GM18507 (cell line): ENCODE results near the gene PGS1.
A peak's percentile ranks its signal among the peaks of the same experiment; 100 is the strongest.
"Not testable (repeated sequence)": the region's sequence is repeated elsewhere in the genome, so short reads cannot be mapped to it uniquely, and the experiment has no call there.

Experiments
- DNase-seq: peaks from one replicate; pipeline ENCODE4 v3.0.0; 2011; ENCODE audit warnings: low read depth; ENCODE audit not compliant: insufficient read length; ENCODE audit errors: extremely low spot score
- FAIRE-seq: peaks from 2 replicates; lab custom pipeline; 2011; peaks lifted over from hg19 to GRCh38; lab: Jason Lieb, UNC

The PGS1 gene

DNA sequence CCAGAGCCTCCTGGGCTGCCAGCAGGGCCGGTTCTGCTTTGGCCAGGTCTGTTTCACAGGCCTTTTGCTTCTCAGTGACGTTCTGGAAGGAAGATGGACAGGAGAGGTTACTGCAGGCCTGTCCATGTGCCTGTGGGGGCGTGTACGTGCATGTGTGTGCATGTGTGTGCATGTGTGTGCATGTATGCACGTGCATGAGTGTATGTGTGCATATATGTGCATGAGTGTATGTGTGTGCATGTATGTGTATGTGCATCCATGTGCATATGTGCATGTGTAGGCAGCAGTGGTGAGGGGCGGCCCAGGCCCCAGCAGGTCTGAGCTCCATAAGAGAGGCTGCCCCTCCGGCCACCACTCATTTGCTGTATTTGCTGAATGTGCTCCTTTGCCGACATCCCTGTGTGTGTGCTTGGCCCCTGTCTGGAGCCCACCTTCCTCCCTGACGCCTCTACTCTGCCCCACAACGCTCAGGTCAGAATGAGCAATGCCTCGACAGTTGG, 81.8 kb downstream of the PGS1 start:
- DNase-seq (no peak), FAIRE-seq (no peak)

GRCh38 chr17:78460951-78461798, 82.7 kb downstream of the PGS1 start:
- FAIRE-seq (no peak), DNase-seq (no peak)

GRCh38 chr17:78461799-78462053, 83.3 kb downstream of the PGS1 start:
- FAIRE-seq (no peak), DNase-seq (no peak)

GRCh38 chr17:78462148-78462547, 83.7 kb downstream of the PGS1 start:
- FAIRE-seq, result no peak

GRCh38 chr17:78466109-78466785, 87.8 kb downstream of the PGS1 start:
- not testable (repeated sequence) for FAIRE-seq, DNase-seq

More at GRCh38 chr17:78462148-78462547, 83.7 kb downstream of the PGS1 start:
- DNase-seq, result no peak

- FAIRE-seq, result no peak
- no peak for DNase-seq
Measured at GRCh38 chr17:78466786-78467715, 88.6 kb downstream of the PGS1 start.

- FAIRE-seq, result no peak
- DNase-seq, result no peak
Measured at GRCh38 chr17:78468366-78468765, 89.9 kb downstream of the PGS1 start.

DNA sequence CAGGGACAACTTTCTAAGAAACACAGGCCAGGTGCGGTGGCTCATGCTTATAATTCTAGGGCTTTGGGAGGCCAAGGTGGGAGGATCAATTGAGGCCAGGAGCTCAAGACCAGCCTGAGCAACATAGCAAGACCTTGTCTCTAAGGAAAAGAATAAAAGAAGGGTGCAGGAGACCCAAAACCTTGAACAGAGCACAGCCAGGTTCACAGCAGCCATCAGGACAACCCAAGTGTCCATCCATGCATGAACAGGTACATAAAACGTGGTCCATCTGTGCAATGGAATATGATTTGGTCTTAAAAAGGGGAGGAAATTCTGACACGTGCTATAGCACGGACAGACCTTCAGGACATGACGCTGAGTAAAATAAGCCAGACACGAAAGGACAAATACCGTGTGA, 91.0 kb downstream of the PGS1 start:
- FAIRE-seq, result no peak
- DNase-seq, result no peak

GRCh38 chr17:78471635-78472034, 93.2 kb downstream of the PGS1 start:
- FAIRE-seq (no peak), DNase-seq (no peak)

DNA sequence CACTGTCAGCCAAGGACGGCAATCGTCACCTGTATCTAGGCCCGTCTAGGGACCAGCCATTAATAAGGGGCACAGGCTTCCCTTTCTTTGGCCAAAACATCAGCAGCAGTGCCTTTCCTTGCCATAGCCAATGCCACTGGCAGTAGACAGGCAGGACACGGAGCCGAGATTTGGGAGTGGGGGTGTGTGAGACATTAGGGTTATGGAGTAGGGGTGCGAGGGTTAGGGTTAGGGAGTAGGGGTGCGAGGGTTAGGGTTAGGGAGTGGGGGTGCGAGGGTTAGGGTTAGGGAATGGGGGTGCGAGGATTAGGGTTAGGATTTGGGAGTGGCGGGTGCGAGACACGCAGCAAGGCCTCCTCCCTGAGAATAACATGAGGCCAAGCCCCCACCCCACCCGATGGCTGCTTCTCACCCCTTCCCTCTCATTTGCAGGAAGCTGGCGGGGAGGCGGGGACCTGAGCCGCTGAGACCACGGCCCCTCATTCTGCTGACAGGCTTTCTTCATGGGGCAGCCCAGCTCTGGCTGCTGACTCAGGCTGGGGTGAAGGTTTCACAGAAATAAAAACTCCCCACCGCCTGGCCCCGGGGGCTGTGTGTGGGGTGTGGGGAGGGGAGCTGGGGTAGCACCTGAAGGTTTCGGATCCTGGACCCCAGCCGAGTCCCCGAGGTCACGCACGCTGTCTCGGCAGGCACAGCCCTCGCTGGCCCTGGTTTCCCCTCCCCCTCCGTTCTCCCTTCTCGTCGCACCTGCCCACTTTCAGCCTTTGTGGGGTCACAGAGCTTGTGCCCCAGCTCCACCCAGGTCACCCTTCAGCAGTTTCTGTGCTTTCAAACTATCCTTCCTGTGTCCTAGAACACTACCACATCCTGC, 93.8 kb downstream of the PGS1 start:
- DNase-seq (peak; percentile 26), FAIRE-seq (peak; percentile 68)

- FAIRE-seq, result no peak
- no peak for DNase-seq
Measured at GRCh38 chr17:78473951-78474613, 95.6 kb downstream of the PGS1 start.
